GM19025 (cell line): ENCODE results near the gene CREB5.
A peak's percentile ranks its signal among the peaks of the same experiment; 100 is the strongest.

Experiments used
- ATAC-seq: cut with Tn5 transposase; IDR thresholded peaks from one replicate; pipeline ENCODE4 v1.9.1; 2021; ENCODE audit warnings: mild to moderate bottlenecking, low read depth, moderate library complexity; ENCODE audit not compliant: unreplicated experiment

Gene CREB5

GRCh38 chr7:28787106-28787505, 374.8 kb downstream of the CREB5 start:
- no peak for ATAC-seq

GRCh38 chr7:28790467-28790866, 378.1 kb downstream of the CREB5 start:
- no peak for ATAC-seq

GRCh38 chr7:28792858-28793257, 380.5 kb downstream of the CREB5 start:
- ATAC-seq, result no peak

GRCh38 chr7:28793381-28794085, 381.2 kb downstream of the CREB5 start:
- ATAC-seq, result no peak

GRCh38 chr7:28798274-28798673, 386.0 kb downstream of the CREB5 start:
- no peak for ATAC-seq

- ATAC-seq, result no peak
Observed at GRCh38 chr7:28799619-28800018, 387.3 kb downstream of the CREB5 start.

GRCh38 chr7:28800150-28800549, 387.8 kb downstream of the CREB5 start:
- no peak for ATAC-seq

GRCh38 chr7:28802450-28802849, 390.1 kb downstream of the CREB5 start:
- ATAC-seq, result no peak

- no peak for ATAC-seq
Observed at GRCh38 chr7:28804157-28804556, 391.8 kb downstream of the CREB5 start.

GRCh38 chr7:28804990-28805389, 392.7 kb downstream of the CREB5 start:
- ATAC-seq, result no peak

- no peak for ATAC-seq
Observed at GRCh38 chr7:28806841-28807240, 394.5 kb downstream of the CREB5 start.

GRCh38 chr7:28807396-28807994, 395.2 kb downstream of the CREB5 start:
- ATAC-seq, result no peak

GRCh38 chr7:28808796-28809533, 396.6 kb downstream of the CREB5 start:
- ATAC-seq, result peak; percentile 40

- no peak for ATAC-seq
Observed at GRCh38 chr7:28811008-28811407, 398.7 kb downstream of the CREB5 start.

GRCh38 chr7:28811701-28812430, 399.5 kb downstream of the CREB5 start:
- ATAC-seq, result no peak

- no peak for ATAC-seq
Observed at GRCh38 chr7:28812616-28813015, 400.3 kb downstream of the CREB5 start.

GRCh38 chr7:28813243-28813962, 401.1 kb downstream of the CREB5 start:
- no peak for ATAC-seq

GRCh38 chr7:28815369-28815927, 403.1 kb downstream of the CREB5 start:
- peak; percentile 37 for ATAC-seq

- peak; percentile 73 for ATAC-seq
Observed at GRCh38 chr7:28815928-28816373, 403.6 kb downstream of the CREB5 start.

- no peak for ATAC-seq
Observed at GRCh38 chr7:28818996-28819395, 406.7 kb downstream of the CREB5 start.
